Stimulated activated CD4-positive, alpha-beta T cell treated with anti-CD3 and anti-CD28 coated beads, Interleukin-1b, Interleukin-23, amount 100 ng/mL, for 48 hours (primary cell): Measurements from ENCODE around the gene LRBA.
"Not testable (repeated sequence)": the region's sequence is repeated elsewhere in the genome, so short reads cannot be mapped to it uniquely, and the experiment has no call there.

ENCODE experiments used
- DNase-seq: peaks from one replicate; pipeline ENCODE4 v3.0.0-alpha.2; 2020

The LRBA gene

DNA sequence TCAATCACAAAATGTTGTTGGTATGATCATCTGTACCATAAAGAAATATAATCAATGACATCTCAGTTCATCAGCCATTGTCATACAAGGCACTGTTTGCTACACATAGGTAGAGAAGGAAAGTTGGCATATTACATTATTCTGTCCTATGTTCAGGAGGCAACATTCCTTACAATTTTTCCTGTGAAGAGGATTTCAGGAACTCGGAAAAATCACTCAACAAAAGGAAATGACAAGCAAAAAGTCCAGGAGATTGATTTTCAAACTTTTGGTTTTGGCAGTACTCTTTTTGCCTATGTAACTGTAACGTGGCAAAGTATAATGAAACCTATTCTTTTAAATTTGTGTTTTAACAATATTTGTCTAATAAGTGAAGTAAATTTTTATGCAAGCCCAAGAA, 301.8 kb downstream of the LRBA start:
- no peak for DNase-seq

DNA sequence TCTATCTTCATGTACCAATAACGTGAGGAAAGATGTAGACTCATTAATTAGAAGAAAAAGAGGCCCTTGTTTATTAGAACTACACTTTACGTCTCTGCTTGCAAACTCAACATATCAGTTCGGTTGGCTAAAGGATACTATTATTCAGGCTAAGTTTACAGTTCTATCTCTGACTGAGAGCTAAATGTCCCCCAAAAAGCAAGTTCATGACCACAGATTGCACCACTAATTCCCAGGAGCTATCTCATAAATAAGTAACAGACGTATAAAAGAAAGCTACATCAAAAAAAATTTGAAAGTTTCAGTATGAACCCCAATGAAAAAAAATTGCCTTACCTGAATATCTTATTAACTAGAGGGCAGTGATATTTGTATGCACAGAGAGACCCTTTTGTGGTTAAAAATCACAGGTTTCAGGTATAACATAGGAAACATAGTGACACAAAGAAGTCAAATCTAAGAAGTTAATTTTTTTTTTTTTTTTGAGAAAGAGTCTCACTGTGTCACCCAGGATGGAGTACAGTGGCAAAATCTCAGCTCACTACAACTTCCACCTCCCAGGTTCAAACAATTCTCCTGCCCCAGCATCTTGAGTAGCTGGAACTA, 304.2 kb downstream of the LRBA start:
- DNase-seq, result no peak

DNA sequence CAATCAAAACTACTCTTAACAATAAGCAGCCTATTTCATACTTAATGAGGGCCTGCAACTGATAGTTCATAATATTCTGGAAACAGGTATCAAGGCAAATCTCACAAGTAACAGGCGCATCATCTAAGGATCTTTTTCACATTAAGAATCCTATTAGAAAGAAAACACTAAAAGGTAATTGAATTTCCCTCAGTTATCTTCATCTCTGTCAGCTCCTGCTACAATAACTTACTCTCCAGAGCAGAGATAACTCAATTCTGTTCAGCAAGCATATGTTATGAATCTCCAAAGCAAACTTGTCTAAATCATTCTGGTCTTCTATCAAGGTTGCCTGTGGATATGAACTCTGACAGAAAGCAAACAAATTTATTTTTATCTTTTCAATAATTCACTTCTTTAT, 307.1 kb downstream of the LRBA start:
- no peak for DNase-seq

DNA sequence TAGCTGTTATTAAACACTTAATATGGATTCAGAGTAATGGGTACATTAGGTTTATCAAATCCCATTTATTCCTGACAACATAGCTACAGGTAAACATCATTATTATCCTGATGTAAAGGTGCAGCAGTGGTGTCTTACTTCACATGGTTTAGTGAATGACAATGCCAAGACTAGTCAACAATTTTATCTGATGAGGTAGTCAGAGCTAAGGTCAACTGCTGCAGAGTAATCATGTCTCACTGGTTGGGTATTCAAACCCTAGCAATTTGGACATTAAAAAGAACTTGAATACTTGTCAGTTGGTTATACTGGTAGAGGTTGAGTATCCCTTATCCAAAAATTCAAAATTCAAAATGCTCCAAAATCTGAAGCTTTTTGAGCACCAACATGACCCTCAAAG, 315.5 kb downstream of the LRBA start:
- no peak for DNase-seq

DNA sequence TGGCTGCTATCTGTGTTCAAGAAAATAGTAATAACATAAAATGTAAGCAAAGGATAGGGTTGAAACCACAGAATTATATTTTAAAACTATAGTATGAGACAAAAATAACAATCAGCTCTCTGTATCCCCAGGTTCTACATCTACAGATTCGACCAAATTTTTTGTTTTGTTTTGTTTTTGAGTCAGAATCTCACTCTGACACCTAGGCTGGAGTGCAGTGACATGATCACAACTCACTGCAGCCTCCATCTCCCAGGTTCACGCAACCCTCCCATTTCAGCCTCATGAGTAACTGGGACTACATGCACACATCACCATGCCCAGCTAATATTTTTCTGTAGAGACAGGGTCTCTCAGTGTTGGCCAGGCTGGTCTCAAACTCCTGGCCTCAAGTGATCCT, 319.9 kb downstream of the LRBA start:
- DNase-seq, result no peak

DNA sequence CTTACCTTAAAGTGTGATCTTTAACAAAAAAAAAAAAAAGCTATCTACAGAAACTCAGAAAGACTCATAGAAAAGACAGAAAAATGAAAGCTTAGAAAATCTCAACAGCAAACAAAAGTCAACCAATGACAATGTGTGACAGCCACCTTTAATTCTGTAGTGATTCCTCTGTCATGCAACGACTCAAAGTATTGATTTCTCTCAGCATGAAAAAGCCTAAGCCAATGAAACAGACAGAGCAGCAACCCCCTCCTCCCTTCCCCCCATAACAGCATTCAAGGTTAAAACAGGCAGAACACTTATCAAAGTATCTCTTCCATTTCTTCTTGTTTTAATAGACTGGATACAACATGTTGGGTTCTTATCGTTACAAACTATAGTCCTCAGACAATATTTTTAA, 320.6 kb downstream of the LRBA start:
- no peak for DNase-seq

DNA sequence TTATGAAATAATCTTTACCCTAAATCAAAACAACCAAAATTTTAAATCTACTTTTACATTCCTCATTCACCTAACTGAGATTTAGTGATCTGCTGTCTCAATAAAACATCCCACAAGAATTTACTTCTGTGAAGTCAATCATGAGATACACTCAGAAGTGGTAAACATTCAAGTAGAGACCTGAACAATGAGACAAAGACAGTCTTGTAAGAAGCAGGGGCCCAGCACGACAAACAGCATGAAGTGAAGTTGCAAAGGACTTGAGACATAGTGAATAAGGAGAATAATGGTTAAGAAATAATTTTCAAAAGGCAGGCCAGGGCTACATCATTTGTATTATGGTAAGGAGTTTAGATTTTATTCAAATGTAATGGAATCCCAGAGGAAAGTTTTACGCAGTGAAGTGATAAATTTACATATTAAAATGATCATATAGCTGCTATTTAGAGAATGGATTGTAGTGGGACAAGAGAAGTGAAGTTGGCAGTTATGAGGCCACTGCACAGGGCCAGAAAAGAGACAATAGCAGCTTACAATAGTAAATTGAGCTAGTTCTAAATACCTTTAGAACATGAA, 331.2 kb downstream of the LRBA start:
- DNase-seq, result no peak

DNA sequence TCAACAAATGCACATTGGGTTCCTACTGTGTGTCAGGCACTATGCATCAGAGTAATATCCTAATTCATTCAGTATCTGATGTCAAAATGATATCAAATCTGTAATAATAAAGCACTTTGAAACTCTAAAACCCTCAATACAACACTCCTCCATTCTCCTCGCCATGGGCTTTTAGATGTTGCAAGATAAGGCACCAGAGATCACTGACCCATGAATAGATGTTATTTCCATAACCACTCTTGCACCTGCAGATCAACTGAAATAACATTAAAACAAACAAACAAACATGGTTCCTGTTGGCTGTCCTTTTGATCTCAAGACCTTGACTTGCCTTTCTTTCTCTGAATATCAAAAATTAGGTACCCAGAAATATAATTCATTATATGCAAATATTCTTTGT, 333.0 kb downstream of the LRBA start:
- no peak for DNase-seq

DNA sequence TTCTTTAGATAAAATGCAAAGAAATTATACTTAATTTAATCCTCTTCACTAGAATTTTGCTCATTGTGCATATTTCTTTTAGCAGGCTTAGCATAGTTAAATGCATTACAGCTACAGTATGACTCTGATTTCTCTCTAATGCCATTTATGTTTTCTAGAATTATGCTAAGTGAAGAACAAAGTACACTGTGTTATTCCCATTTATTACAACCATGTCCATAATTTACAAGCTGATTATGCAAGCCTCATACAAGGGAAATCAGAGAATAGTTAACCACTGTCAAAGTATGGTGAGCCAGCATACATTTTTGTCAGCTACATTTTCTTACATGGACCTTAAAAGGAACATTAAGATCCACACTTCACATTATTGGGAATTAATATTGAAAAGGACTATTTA, 334.0 kb downstream of the LRBA start:
- no peak for DNase-seq

DNA sequence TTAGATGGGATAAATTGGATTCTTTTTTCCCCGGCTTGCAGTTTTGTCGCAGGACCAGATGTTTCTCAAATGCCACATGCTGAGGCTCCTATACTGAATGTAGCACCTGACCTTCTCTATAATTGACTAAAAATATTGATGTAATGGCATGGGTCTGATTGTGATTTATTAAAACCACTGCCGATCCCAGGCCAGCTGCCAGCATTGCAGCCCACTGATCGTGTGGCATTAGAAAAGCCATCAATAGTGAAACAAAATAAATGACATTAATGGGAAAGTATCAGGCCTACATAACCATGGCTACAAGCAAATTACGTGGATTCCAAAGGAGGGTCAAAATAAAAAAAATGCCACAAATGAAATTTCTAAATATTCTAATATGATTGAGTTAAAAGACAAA, 334.4 kb downstream of the LRBA start:
- no peak for DNase-seq

DNA sequence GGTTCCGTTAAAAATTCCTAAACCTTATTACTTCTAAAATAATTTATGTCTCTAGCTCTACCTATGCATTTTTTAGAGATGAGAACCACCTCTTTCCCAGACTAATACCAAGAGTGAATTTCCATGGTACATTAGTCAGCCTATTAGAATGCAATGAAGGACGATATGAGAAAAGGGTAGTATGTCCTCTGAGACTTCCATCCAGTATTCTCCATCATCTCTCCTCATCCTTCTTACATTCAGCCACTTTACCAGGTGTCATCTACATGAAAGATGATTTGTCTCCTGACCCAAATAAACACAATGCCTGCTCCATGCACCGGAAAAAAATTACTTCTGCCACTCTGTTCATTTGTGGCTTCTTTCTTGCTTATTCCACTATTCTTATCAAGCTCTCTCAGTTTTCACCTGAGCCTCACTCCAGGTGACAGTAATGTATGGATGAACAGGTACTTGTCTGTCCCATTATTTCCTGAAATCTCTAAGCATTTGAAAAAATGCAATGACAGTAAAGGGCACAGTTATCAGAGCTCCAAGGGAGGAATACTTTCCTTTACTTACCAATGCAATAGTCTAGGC, 335.2 kb downstream of the LRBA start:
- no peak for DNase-seq

DNA sequence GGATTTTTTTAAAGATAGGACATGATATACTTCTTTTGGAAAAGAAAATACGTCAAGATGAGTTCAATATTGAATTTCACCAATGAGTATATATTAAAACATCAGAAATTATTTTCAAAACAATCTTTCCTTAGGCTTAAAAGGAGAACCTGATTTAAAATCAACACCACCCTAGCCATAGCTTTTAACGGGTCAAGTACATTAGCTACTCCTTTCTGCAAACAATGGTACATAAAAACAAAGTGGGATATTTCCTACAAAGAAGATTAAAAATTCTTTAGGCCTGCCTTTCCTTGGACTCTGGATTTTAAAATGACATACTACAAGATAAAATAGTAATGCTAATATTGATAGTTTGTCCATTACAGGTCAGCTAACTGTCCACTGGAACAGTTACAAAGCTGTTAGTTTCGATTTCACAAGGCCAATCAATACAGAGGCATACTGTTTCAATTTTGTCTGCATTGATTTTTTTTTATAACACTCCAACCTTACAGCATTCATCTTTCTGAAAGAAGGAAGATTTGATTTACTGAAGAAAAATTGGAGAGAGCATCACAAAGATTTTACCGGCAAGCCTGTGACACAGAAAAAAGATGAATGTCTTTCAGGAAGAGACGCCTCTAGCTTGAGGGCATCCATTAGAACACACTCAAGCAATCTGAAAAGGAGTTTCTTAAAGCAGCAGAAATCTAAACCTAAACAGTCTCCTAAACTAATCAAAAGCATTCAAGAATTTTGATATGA, 335.9 kb downstream of the LRBA start:
- no peak for DNase-seq

DNA sequence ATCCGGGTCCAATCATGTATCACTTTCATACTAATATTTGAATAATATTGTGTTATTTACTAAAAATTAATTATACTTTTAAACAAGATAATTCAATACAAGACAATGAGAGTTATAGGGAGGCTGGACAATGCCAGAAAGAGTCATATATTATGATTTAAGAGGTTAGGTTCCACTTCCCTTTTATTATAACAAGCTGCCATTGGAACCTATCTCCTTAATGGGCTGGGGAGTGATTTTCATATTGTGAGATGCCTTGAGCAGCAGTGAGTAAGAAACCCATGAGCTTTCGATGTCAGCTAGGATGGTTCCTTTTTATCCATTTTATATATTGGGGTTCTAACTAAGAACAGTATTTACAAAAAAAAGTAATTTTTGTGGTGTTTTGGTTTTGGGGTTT, 341.3 kb downstream of the LRBA start:
- DNase-seq, result no peak

DNA sequence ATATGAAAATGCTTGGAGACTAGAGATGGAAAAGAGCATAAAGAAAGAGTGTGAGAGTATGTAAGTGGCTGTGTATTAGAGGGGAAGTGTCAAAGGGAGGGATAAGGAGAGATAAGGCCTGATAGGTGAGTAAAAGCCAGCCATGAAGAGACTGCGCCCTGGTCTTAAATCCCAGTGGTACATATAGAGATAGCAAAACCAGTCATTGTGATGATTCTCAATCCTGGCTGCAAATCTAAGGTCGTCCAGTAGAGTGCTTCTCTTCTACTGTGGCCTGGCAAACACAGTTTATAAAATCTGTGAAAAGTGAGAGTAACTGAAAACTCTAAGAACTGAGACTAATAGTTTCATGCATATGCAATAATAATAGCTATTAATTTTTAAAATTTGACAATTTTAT, 346.3 kb downstream of the LRBA start:
- no peak for DNase-seq

DNA sequence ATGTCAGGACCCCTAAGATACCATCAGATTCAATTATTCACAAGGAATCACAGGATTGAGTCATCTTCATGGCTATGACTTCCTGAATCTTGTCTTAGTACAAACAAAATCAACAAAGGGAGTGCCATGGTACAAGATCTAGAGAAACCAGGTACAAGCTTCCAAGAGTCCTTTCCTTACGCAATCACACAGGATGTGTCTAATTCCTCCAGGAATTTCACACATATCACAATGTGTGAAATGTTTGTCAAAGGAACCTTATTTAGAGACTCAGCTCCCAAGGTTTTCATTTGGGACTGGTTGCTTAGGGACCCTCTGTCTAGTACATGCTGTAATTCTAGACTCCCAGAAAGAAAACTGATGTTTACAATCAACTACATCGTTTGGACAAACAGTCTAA, 350.1 kb downstream of the LRBA start:
- DNase-seq, result no peak

DNA sequence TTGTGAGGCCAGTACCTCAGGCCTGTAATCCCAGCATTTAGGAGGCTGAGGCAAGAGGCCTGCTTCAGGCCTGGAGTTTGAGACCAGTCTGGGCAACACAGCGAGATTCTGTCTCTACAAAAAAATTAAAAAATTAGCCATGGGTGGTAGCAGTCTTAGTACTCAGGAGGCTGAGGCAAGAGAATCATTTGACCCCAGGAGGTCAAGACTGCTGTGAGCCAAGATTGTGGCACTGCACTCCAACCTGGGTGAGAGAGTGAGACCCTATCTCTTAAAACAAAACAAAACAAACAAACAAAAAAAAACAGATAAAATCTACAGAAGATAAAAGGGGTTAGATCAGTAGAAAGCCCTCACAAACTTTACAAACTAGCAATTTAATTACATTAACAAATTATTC, 352.4 kb downstream of the LRBA start:
- DNase-seq, result no peak

DNA sequence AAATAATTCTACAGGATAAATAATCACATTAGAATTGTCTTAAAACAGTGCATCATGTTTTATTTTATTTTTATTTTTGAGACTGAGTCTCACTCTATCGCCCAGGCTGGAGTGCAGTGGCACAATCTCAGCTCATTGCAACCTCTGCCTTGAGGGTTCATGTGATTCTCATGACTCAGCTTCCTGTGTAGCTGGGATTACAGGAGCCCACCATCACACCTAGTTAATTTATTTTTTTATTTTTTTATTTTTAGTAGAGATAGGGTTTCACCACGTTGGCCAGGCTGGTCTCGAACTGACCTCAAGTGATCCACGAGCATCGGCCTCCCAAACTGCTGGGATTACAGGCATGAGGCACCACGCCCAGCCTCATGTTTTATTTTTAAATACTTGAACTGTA, 353.5 kb downstream of the LRBA start:
- DNase-seq, result not testable (repeated sequence)

DNA sequence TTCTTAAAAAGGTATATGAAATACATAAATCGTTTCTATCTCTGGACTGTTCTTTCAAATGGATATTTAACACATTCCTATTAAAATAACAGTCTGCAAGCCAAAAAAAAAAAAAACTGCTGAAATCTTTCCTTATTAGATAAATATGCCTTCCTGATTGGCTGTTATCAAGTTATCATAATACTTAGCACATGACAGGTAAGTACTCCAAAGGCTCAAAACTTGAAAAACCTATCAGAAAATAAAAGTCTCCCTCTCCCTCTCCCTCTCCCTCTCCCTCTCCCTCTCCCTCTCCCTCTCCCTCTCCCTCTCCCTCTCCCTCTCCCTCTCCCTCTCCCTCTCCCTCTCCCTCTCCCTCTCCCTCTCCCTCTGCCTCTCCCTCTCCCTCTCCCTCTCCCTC, 356.8 kb downstream of the LRBA start:
- not testable (repeated sequence) for DNase-seq

DNA sequence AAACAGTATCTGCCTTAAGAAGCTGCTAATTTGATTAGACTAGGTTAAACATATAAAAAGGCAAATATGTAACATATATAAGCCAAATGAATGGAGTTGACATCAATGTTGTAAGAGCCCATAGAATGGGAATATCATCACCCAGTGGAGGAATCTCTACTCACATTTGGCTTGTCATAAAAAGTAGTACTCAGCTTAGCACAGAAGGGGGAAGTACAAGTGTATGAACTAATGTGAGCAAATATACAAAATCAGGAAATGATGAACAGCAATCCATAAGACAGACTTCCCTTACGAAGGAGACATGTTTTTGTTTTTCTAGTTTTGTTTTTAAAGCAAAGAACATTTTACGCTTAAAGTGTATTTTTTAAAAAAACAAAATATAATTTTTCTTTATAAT, 358.2 kb downstream of the LRBA start:
- no peak for DNase-seq

DNA sequence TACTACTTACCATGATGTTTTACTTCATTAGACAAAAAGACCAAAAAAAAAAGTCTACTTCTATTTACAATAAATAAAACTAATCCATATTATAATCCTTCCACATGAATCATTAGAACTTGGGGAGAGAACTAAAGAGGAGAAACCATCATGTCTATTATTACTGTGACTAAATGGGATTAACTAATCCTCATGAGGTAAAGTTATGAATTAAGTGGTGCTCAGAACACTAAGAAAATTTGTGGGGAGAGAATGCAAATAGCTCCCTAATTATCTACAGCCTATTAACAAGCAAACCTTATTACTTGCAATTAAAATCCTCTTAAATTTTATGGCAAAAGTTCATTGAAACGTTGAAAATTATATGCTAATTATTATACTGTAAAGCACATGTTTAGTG, 364.3 kb downstream of the LRBA start:
- DNase-seq, result no peak

DNA sequence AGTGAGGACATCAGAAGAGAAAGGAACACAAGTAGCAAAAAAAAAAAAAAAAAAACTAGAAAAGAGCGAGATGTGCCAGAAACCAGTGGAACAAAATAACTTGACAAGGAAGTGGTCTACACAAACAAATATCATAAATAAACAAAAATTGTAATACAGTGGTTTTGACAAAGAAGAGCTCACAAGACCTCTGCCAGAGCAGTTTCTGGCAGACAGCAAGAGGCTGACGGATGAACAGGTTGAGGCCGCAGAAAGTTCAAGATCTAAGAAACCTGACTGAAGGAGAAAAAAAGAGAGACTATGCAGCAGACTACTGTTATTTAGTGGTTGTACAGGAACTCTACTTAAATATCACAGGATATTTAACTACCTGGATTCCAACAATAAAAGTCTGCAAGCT, 367.0 kb downstream of the LRBA start:
- DNase-seq, result no peak

DNA sequence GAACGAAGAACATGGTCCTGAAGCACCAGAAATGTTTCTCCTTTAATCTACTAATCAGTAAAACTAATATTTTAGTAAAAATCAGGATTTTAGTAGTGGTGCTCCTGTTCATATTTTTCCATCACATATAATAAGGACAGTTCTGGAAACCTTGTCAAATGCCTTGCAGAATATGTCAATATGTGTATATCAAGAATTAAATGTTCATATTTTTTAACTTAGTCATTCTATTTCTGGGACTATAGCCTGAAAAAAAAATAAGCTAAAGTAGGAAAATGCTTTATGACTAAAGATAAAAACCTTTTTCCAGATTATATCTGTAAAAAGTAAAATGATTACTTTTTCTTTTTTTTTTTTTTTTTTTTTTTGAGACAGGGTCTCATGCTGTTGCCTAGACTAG, 368.1 kb downstream of the LRBA start:
- DNase-seq, result no peak

DNA sequence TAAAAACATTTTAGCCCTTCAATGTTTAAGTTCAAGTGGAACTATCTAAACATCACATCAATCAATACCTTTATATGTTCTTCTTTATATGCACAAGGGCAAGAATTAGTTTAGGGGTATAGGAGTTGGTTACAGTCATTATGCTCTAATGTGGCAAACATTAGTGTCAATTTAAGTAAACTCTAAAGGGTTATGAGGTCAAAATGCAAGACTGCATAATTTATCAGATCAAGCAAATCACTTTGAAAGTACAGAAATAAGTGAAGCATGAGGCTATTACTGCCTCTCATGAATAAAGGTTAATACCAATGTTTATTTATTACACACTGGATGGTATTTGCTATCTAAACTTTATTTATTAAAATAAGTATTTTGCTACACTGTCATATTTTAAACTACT, 373.5 kb downstream of the LRBA start:
- no peak for DNase-seq

DNA sequence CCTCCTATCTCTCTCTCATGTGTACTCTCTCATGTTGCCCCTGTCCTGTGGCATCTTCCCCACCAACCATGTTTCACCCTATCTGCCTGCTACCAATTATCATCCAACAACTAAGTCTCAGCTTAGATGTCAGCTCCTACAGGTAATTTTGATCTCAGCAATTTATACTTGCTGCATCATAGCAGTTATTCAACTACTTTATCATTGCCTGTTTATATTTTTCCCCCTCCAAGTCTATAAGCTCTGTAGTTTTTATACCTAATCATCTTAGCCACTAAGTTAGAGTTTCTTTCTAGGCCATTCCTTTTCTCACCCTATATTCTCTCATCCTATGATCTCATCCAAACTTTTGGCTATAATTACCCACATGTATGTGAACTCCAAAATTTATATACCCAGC, 382.4 kb downstream of the LRBA start:
- DNase-seq, result no peak
